Activated T-helper 17 cell treated with anti-CD3 and anti-CD28 coated beads, Interleukin-2, amount 50 U/mL, for 72 hours (primary cell): Measurements from ENCODE around the gene ZNF750. TPM values are rescaled to one million over a fixed set of nuclear protein-coding genes. Genes with fewer than 3 reads are reported as not detected.

ENCODE experiments used
- ATAC-seq: fragments of 150-1000 bp; cut with Tn5 transposase; replicated peaks from 2 replicates; pipeline ENCODE4 v1.10.0; 2021; ENCODE audit warnings: mild to moderate bottlenecking, moderate library complexity
- H3K27ac Mint-ChIP-seq: one replicate; pipeline ENCODE4 v1.8.0; 2022; ENCODE audit warnings: mixed read lengths
- H3K27me3 Mint-ChIP-seq: one replicate; pipeline ENCODE4 v1.8.0; 2022; ENCODE audit warnings: mixed read lengths
- H3K36me3 Mint-ChIP-seq: one replicate; pipeline ENCODE4 v1.8.0; 2022; ENCODE audit warnings: low read depth, mild to moderate bottlenecking, mixed read lengths
- H3K4me1 Mint-ChIP-seq: one replicate; pipeline ENCODE4 v1.8.0; 2022; ENCODE audit warnings: mixed read lengths
- H3K4me3 Mint-ChIP-seq: one replicate; pipeline ENCODE4 v1.8.0; 2022; ENCODE audit warnings: mild to moderate bottlenecking, mixed read lengths
- H3K9me3 Mint-ChIP-seq: one replicate; pipeline ENCODE4 v1.8.0; 2022; ENCODE audit warnings: mixed read lengths
- total RNA-seq, 2 donors: library from RNA; stranded (reverse); gene quantifications; one replicate each; pipeline ENCODE4 v1.2.3, GENCODE V29; 2022

ZNF750 gene
- total RNA-seq, 2 donors from 2014 or later, result not detected

DNA sequence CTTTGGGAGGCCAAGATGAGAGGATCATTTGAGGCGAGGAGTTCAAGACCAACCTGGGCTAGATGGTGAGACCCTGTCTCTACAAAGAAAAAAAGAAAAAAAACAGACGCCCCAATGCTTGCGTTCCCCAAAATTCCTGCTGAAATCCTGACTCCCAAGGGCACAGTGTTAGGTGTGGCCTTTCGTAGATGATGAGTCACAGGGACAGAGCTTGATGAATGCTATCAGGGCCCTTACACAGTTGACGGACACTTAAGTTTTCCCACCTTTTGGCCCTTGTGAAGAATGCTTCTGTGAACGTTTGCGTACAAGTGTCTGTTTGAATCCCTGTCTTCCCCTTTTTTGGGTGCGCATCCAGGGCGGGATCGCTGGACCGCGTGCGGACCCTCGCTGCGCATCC lies 16.5 kb upstream of the ZNF750 start:
- Mint-ChIP-seq H3K4me3 (no peak overlapping the region), H3K36me3 (peaks cover 17% of the 10 kb centered on the region), H3K4me1 (peaks cover 6% of the 10 kb centered on the region), H3K9me3 (no peaks in the 10 kb centered on the region), H3K27ac (no peak overlapping the region), H3K27me3 (no peaks in the 10 kb centered on the region)
- no peak for ATAC-seq

DNA sequence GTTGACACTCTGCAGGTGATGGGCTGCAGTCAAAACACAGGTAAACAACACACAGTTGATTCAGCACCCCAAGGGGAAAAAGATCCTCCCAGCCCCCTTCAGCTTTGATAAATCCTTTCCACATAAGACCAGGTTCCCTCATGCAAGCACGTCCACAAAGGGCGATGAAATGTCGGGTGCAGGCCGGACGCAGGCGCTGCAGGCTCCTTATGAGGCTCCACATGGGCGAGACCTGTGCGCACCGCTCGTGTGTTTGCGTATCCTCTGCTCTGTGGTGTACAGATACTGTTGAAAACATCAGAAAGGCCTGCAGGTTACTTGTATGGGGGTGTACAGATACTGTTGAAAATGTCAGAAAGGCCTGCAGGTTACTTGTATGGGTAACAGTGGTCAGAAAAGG lies 14.4 kb upstream of the ZNF750 start:
- no peaks in the 10 kb centered on the region for H3K27me3 Mint-ChIP-seq
- H3K4me1 Mint-ChIP-seq, result peaks cover 3% of the 10 kb centered on the region
- peaks cover 11% of the 10 kb centered on the region for H3K36me3 Mint-ChIP-seq
- no peak for ATAC-seq
- H3K9me3 Mint-ChIP-seq, result no peaks in the 10 kb centered on the region
- no peak overlapping the region for H3K27ac Mint-ChIP-seq
- no peak overlapping the region for H3K4me3 Mint-ChIP-seq

DNA sequence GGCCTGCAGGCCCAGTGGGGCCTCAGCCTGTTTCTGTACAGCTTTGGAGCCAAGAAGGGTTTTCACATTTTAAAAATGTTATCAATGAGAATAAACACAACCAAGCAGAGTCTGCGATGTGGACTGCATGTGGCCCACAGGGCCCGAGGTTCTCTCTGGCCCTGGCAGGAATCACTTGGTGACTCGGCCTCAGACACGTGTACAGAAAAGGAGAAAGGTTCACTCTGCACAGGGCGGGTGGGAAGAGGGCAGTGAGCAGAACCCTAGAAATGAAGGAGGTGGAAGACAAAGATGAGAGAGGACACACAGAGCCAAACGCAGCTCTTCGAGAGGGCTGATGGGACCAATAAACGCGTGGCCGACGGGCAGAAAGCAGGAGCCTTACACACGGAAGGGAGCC lies 11.6 kb upstream of the ZNF750 start:
- peaks cover 11% of the 10 kb centered on the region for H3K36me3 Mint-ChIP-seq
- H3K4me1 Mint-ChIP-seq, result peaks cover 5% of the 10 kb centered on the region
- no peaks in the 10 kb centered on the region for H3K27me3 Mint-ChIP-seq
- no peak for ATAC-seq
- H3K9me3 Mint-ChIP-seq, result no peaks in the 10 kb centered on the region
- H3K27ac Mint-ChIP-seq, result no peak overlapping the region
- H3K4me3 Mint-ChIP-seq, result no peak overlapping the region

DNA sequence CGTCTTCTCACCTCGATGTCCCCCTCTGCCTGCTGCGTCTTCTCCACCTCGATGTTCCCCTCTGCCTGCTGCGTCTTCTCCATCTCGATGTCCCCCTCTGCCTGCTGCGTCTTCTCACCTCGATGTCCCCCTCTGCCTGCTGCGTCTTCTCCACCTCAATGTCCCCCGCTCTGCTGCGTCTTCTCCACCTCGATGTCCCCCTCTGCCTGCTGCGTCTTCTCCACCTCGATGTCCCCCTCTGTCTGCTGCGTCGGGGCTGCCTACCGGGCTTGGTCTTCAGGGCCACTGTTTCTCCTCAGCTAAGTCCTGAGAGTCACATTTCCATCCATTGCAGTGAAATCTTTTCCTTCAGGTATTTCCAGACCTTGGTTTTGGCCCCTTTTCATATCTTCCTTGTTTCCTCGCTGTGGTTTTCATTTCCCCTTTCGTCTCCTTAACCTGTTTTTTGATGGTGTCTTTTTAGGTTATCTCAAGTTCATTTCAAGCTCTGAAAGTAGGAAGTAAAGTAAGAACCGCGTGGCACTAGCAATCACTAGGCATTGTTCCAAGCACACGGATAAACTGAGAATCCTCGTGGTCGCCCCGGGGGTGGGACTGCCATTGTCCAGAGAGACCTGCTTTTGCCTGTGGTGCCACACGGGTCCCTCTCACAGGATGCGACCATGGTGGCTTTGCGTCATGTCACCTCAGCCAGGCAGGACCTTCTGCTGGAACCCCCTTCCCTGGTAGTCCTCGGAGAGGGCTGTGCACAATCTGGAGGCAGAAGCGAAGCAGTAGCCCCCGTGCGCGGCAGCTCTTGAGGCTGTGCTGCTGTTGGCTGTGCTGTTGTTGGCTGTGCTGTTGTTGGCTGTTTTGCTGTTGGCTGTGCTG lies 9.5 kb upstream of the ZNF750 start:
- peaks cover 7% of the 10 kb centered on the region for H3K36me3 Mint-ChIP-seq
- no peak overlapping the region for H3K27ac Mint-ChIP-seq
- no peaks in the 10 kb centered on the region for H3K9me3 Mint-ChIP-seq
- peaks cover 5% of the 10 kb centered on the region for H3K4me1 Mint-ChIP-seq
- no peak for ATAC-seq
- H3K27me3 Mint-ChIP-seq, result no peaks in the 10 kb centered on the region
- H3K4me3 Mint-ChIP-seq, result no peak overlapping the region

DNA sequence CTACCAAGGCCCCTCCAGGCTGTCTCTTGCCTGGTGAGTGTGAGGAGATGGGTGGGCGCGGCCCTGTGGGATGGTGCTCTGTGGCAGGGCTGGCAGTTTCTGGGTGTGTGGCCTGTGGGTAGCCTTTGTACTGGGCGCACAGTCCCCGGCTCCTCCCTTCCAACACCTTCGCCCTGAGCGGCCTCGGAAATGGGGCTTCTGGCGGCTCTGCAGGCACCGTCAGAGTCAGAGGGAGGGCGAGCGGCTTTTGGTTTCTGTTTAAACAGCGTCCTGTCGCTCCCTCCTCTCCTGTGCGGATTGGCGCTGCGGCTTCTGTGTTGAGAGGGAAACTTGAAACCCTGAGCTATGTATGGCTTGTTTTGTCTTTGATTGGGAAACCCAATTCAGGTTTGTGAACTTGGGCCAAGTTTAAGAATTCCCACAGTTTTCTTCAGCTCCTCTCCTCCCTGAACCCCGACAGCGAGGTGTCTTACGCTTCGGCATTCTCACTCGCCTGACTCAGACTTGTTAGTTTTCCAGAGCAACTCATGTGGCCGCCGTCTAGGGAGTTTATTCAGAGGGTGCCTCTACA lies 8.3 kb upstream of the ZNF750 start:
- no peaks in the 10 kb centered on the region for H3K27me3 Mint-ChIP-seq
- H3K4me1 Mint-ChIP-seq, result peaks cover 12% of the 10 kb centered on the region
- no peaks in the 10 kb centered on the region for H3K36me3 Mint-ChIP-seq
- no peaks in the 10 kb centered on the region for H3K9me3 Mint-ChIP-seq
- ATAC-seq, result peak; percentile 78
- H3K4me3 Mint-ChIP-seq, result peak overlapping the region; percentile 22
- H3K27ac Mint-ChIP-seq, result no peak overlapping the region

DNA sequence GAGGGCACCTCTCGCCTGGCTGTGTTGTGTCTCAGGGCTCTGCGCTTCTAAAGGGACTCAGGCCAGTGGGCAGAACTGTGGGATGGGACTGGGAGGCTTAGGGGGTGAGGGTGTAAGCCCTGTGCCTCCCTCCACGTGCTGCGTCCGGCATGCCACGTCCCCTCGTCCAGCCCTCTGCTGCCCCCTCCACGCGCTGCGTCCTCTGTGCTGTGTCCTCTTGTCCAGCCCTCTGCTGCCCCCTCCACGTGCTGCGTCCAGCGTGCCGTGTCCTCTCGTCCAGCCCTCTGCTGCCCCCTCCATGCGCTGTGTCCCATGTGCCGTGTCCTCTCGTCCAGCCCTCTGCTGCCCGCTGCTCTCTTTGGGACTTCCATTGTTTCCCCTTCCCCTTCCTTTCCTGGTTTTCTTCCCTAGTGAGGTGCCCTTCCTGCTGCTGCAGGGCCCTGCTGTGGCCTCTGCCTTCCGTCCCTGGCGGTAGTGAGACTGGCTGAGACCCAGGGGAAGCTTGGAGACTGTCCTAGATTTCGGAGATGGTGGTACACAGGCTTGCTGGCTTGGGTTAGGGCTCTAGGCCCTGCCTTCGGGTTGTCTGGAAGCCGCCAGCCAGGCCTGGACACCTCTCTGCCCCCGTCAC lies 6.4 kb upstream of the ZNF750 start:
- no peaks in the 10 kb centered on the region for H3K9me3 Mint-ChIP-seq
- peaks cover 12% of the 10 kb centered on the region for H3K4me1 Mint-ChIP-seq
- no peaks in the 10 kb centered on the region for H3K27me3 Mint-ChIP-seq
- H3K27ac Mint-ChIP-seq, result no peak overlapping the region
- no peak overlapping the region for H3K4me3 Mint-ChIP-seq
- H3K36me3 Mint-ChIP-seq, result no peaks in the 10 kb centered on the region
- ATAC-seq, result no peak

DNA sequence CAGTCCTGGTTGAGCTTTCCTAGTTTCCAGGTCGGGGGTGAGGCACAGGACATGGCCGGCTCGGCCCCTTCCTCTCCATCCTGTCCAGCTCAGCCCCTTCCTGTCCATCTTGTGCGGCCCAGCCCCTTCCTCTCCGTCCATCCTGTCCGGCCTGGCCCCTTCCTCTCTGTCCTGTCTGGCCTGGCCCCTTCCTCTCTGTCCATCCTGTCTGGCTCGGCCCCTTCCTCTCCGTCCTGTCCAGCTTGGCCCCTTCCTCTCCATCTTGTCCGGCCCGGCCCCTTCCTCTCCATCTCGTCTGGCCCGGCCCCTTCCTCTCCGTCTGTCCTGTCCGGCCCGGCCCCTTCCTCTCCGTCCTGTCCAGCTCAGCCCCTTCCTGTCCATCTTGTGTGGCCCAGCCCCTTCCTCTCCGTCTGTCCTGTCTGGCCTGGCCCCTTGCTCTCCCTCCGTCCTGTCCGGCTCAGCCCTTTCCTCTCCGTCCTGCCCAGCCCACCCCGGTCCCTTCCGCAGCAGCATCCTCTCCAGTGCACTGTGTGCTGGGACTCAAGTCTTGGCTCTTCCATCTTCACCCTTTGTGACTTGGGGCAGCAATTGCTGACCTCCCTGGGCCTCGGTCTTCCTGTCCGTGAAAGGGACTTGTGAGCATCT lies 5.5 kb upstream of the ZNF750 start:
- H3K4me3 Mint-ChIP-seq, result no peak overlapping the region

DNA sequence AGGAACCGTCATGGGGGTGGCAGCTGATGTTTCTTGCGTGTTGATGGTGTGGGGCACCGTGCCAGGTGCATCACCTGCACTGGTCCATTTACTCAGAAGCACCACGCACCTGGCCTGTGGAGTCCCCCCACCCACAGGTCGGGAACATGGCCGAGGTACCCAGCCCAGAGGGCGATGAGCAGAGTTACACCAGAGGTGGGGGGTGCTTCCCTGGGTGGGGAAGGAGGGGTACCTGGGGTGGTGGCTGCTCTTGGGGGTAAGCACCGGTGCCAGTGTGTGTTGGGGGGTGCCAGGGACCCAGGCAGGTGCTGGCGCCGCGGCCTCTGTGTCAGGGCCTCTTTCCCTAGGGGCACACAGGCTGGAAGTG lies 5.0 kb upstream of the ZNF750 start:
- H3K27ac Mint-ChIP-seq, result peak overlapping the region; percentile 84
- no peak for ATAC-seq
- H3K9me3 Mint-ChIP-seq, result no peaks in the 10 kb centered on the region
- no peaks in the 10 kb centered on the region for H3K27me3 Mint-ChIP-seq
- H3K36me3 Mint-ChIP-seq, result no peaks in the 10 kb centered on the region
- no peak overlapping the region for H3K4me3 Mint-ChIP-seq
- peaks cover 12% of the 10 kb centered on the region for H3K4me1 Mint-ChIP-seq

More for the DNA sequence above, 5.5 kb upstream of the ZNF750 start:
- Mint-ChIP-seq H3K9me3 (no peaks in the 10 kb centered on the region), H3K27me3 (no peaks in the 10 kb centered on the region), H3K36me3 (no peaks in the 10 kb centered on the region), H3K27ac (peak overlapping the region; percentile 84), H3K4me1 (peaks cover 12% of the 10 kb centered on the region)
- ATAC-seq, result no peak

DNA sequence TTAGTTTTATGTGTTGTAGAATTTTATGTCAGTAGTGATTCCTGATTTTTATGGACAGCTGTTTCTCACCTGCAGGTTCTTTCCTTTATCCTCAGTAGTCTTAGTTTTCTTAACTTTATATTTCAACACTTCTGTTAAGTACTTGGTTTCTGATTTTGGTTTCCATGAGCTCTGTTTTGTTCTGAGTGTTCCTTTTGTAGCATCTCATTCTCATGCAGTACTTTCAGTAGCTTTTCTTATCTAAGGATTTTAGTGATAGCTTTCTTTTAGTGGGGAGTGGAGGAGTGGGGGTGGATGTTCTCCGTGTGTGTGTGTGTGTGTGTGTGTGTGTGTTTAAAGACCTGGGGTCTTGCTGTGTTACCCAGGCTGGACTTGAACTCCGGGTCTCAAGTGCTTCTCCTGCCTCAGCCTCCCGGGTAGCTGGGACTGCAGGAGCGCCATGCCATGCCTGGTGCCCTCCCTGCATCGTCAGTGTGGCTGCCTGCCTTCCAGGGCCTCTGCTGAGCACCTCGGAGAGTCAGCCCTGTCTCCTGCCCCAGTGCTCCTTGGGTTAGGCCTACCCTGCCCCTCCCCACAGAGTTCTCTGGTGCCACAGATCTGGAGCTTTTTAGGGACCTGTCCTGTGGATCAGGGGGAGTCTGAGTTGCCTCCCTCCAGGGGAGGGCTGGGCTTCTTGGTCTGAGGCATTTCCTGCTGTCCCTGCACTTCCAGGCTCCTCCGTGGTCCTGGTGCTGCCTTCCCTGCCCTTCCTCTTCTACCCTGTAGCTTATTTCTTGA lies 4.3 kb upstream of the ZNF750 start:
- peak; percentile 60 for ATAC-seq
- no peaks in the 10 kb centered on the region for H3K9me3 Mint-ChIP-seq
- peak overlapping the region; percentile 84 for H3K27ac Mint-ChIP-seq
- H3K4me3 Mint-ChIP-seq, result no peak overlapping the region
- no peaks in the 10 kb centered on the region for H3K36me3 Mint-ChIP-seq
- peaks cover 7% of the 10 kb centered on the region for H3K4me1 Mint-ChIP-seq
- H3K27me3 Mint-ChIP-seq, result no peaks in the 10 kb centered on the region

DNA sequence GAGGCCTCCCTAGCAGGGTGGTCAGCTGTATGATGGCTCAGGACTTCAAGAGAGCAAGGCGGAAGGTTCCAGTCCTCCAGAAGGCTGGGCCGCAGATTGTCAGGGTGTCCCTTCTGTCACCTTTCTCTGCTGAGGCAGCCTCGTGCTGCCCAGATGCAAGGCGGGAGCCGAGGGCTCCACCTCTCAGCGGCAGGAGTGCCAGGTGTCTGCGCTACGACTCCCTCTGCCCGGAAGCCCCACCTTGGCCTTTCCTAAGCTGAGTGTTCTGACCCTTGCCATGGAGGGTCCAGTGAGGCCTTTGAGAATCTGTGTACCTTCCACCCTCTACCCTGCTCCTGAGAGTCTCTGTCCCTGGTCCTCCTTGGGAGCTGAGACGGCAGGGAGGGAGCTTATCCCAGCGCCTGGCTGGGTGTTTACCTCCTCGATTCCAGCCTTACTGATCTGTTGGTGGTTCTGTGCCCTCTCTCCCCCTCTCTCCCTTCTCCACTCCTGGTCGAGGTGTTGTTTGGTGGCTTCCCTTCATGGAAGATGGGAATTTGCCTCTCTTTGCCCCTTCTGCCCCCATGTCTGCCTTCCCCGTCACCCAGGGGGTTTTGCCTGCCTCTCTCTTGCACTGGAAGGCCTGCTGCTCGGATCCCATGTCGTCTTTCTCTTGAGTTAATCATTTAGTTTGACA lies 2.2 kb upstream of the ZNF750 start:
- Mint-ChIP-seq H3K27me3 (no peaks in the 10 kb centered on the region), H3K9me3 (no peaks in the 10 kb centered on the region), H3K27ac (peak overlapping the region; percentile 70), H3K36me3 (no peaks in the 10 kb centered on the region), H3K4me3 (no peak overlapping the region), H3K4me1 (peaks cover 6% of the 10 kb centered on the region)
- ATAC-seq, result no peak

DNA sequence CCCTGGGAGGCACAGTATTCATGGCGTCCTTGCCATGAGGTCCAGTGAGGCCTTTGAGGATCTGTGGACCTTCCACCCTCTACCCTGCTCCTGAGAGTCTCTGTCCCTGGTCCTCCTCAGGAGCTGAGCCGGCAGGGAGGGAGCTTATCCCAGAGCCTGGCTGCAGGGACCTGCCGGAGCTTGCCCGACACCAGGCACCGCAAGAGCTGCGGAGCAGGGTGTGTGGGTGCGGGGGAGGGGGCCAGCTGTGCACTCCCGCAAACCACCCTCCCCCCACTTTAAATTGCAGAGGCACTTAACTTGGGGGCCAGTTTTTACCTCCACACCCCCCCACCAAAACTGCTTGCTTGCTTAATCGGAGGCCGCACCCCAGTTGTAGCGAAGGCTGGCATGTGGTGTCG lies 609 bp upstream of the ZNF750 start:
- no peak for ATAC-seq
- Mint-ChIP-seq H3K27me3 (no peaks in the 10 kb centered on the region), H3K4me3 (no peak overlapping the region), H3K36me3 (no peaks in the 10 kb centered on the region), H3K27ac (no peak overlapping the region), H3K9me3 (no peaks in the 10 kb centered on the region), H3K4me1 (peaks cover 6% of the 10 kb centered on the region)

DNA sequence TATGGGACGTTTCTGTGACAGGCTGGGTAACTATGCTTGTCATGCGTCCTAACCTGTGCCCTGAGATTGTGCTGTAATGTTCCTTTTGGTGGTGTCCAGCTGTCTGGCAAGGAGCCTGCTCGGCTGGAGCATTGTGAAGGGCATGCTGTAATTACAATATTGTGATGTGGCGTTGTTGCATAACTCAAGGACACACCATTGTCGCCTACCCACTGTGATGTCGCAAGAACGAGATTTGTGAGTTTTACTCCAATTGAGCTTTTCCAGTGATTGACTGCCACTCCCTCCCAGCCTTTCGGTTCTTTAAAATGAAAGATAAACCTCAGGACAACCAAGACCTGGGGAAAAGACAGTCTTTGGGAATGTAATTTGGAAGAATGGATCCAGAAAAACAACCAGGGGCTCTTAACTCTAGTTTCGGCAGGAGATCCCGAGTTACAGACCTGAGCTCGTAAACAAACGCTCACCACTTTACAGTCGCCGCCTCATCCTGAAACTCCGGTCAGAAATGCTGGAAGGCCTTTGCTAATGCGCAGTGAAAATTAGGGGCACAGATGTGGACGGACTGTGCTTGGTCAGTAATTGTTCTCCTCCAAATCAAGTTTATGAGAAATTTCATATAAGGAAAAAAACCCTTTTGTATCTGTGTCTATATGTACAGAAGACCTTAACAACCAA lies 1.3 kb downstream of the ZNF750 start:
- Mint-ChIP-seq H3K4me1 (peaks cover 1% of the 10 kb centered on the region), H3K27ac (peak overlapping the region; percentile 16), H3K27me3 (no peaks in the 10 kb centered on the region), H3K9me3 (no peaks in the 10 kb centered on the region), H3K36me3 (no peaks in the 10 kb centered on the region), H3K4me3 (no peak overlapping the region)
- no peak for ATAC-seq

DNA sequence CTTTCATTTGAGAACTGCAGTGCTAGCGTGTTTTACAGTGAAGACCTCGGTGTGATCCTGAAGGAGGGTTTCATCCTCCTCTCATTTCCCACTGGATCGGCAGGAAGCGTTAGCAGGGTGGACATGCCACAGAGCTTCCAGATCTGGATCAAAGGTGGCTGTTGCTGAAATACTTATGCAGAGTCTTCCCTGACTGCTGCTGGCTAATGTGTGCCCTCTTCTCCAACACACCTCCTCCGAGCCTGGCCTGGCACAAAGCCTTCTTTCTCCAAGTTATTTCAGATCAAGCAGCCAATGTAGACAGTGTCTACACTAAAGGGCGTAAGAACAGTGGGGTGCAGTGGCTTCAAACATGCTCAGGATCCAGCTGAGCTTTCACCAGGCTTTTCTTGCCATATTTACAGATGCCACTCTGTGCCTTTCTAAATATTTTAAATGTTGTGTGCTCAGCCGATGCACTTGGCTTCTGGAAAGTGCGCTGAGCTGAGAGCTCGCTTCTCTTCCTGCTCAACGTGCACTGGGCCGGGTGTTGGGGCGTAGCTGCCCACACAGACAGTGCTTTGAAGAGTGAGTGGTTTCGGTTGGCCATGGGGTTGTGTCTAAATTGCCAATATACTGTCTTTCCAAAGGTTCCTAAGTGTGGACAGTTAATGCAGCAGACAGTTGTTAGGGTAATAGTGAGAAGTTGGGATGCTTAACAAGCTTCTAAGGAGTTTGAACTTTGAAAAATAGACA lies 2.1 kb downstream of the ZNF750 start:
- no peak overlapping the region for H3K4me3 Mint-ChIP-seq
- no peaks in the 10 kb centered on the region for H3K9me3 Mint-ChIP-seq
- H3K27ac Mint-ChIP-seq, result peak overlapping the region; percentile 16
- no peaks in the 10 kb centered on the region for H3K27me3 Mint-ChIP-seq
- H3K4me1 Mint-ChIP-seq, result no peaks in the 10 kb centered on the region
- no peak for ATAC-seq
- no peaks in the 10 kb centered on the region for H3K36me3 Mint-ChIP-seq
